ENCODE results near the gene ARL16.

The ARL16 gene

DNA sequence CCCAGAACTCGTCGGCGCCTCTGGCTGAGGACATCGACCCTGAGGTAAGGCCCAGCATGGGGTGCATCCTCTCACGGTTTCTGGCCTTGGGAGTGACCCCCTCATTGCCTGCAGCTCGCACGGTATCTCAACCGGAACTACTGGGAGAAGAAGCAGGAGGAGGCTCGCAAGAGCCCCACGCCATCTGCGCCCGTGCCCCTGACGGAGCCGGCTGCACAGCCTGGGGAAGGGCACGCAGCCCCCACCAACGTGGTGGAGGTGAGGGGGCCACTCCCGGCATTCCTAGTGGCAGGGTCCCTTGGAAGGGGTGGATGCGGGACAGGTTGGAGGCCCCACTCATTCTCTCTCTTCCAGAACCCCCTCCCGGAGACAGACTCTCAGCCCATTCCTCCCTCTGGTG is 11.2 kb upstream of the ARL16 start:
- DNase-seq: no peak

- no peak for DNase-seq
These were observed 10.1 kb upstream of the ARL16 start for GRCh38 chr17:81693509-81694210.

- no peak for DNase-seq
These were observed 8.0 kb upstream of the ARL16 start for GRCh38 chr17:81691608-81692007.

DNA sequence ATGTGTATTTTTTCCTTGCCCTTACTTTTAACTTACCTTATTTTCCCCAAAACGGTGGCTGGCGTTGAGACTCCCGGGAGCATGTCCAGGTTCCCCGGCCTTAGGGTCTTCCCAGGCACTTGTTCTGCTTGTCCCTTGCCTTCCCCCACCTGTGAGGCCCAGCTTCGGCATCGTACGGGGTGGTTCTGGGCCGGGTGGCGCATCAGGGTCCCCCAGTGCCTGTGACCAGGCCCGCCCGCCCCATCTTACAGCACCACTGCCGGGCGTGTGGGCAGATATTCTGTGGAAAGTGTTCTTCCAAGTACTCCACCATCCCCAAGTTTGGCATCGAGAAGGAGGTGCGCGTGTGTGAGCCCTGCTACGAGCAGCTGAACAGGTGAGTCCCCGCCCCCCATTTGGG is 7.6 kb upstream of the ARL16 start:
- no peak for DNase-seq

DNA sequence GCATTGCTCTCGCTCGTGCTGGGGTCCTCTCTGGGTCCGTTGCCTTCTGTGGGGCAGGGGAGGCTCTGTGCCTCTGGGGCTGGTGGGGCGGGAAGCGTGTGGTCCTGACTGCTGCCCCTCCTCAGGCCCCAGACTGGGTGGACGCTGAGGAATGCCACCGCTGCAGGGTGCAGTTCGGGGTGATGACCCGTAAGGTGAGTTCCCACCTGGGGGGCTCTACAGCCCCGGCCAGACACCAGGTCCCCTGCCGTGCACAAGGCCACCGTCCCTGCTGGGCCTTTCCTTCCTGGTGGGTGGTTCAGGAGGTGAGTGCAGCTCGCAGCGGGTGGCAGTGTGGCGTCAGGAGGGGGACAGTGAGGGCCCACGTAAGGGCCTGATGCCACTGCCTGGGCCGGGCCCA is 7.0 kb upstream of the ARL16 start:
- DNase-seq: no peak

GRCh38 chr17:81690066-81690465 is 6.5 kb upstream of the ARL16 start:
- no peak for DNase-seq

DNA sequence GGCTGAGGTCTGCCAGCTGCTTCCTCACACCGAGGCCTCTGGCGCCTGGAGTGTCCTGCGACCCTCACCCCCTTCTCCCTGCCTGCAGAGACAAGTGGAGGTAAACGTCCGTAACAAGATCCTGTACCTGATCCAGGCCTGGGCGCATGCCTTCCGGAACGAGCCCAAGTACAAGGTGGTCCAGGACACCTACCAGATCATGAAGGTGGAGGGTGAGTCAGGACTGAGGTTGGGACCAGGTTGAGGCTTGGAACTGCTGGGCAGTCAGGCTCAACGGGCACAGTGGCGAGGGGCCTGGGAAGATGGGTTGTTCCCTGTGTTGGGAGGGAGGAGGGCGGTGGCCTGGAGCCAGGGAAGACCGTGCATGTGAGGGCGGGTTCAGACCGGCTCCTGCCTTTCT is 5.0 kb upstream of the ARL16 start:
- DNase-seq: no peak

GRCh38 chr17:81687770-81688541 is 4.4 kb upstream of the ARL16 start:
- no peak for DNase-seq

DNA sequence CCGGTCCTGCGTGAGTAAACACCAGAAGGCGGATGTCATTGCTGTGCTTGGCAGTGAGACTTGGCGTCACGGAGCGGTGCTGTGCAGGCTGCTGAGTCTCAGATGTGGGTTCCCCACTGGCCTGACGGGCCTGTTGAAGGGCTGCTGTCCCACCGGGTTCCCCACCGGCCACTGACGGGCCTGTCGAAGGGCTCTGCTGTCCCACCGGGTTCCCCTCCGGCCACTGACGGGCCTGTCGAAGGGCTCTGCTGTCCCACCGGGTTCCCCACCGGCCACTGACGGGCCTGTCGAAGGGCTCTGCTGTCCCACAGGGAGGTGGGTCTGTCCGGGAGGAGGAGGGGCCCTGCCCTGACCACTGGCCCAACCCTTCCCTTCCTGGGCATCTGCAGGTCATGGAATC is 3.0 kb upstream of the ARL16 start:
- no peak for DNase-seq

GRCh38 chr17:81685108-81685507 is 1.5 kb upstream of the ARL16 start:
- DNase-seq: peak; percentile 41

- peak; percentile 33 for DNase-seq
These were observed 880 bp upstream of the ARL16 start for GRCh38 chr17:81684442-81684911.

DNA sequence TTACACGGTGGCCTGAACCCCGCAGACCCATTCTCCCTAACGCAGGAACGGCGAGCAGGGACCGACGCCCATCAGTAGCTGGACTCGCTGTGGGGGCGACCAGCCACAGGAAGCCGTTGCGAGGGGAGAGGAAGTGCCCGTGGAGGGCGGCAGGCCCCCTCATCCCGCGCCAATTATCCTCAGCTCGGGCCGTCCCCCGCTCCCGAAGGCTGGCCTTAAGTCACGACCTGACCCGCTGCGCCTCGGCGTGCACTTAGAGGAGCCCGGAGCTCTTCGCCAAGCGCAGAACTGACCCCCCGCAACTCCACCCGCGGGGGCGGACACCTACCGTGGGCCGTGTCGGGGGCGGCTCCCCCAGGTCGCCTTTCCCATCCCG is 401 bp downstream of the ARL16 start:
- DNase-seq: no peak

DNA sequence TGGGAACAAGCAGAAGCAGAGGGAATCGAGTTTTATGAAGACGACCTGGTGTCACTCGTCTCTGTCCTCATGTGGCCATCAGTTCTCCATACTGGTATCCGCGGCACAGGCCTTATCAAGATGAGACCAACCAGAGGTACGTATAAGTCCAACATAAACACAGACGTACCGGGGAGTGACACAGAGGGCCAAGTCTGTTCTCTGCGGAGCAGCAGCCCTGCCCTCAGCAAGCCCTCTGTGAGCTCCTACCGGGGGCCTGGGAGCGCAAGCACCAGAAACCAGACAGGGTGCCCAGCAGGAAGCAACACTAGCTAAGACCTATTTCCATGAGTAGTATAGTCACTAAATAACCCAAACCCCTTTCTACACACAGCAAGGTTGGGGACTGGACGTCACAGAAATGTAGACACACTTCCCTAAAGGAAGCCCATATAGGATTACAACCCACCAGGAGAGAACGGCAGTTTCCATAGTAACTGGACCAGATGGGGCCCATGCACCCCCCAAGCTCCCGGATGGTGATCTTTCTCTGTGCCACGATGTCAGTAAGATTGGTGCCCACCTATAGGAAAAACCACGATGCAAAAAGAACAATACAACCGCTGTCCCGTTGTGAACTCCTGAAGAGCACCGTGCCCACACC is 911 bp downstream of the ARL16 start:
- DNase-seq: no peak

- DNase-seq: no peak
These were observed 1.9 kb downstream of the ARL16 start for GRCh38 chr17:81681672-81682071.

DNA sequence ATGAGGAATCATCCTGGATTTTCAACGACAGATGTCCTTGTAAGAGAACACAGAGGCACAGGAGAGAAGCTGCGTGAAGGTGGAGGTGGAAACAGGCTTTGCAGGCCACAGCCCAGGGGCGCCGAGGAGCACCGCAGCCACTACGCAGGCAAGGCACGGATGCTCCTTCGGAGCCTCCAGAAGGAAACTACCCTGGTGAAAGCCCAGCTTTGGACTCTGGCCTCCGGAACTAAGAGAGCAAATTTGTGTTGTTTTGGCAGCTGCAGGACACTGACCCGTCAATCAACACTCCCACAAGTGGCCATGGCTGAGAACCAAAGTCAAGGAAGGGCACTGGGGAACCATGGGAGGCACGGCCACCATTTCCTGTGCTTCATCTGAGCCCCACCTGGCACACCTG is 3.4 kb downstream of the ARL16 start:
- no peak for DNase-seq

DNA sequence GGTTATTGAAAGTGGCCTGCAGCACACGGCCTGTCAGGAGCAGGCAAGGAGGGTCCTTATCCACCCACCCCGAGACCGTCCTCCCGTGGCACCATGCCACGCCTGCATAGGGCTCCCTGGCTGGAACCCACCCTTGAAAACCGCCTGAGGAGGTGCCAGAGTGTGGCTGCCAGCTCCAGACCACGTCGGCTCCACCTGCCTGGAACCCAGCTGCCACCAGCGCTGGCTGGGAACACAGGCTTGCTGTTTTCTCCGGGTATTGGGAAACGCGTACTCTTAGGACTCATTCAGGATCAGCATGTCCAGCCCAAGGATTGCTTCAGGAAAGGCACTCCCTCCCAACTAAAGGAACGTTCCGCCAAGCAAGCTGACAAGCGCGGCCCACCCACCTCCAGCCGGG is 6.7 kb downstream of the ARL16 start:
- no peak for DNase-seq

DNA sequence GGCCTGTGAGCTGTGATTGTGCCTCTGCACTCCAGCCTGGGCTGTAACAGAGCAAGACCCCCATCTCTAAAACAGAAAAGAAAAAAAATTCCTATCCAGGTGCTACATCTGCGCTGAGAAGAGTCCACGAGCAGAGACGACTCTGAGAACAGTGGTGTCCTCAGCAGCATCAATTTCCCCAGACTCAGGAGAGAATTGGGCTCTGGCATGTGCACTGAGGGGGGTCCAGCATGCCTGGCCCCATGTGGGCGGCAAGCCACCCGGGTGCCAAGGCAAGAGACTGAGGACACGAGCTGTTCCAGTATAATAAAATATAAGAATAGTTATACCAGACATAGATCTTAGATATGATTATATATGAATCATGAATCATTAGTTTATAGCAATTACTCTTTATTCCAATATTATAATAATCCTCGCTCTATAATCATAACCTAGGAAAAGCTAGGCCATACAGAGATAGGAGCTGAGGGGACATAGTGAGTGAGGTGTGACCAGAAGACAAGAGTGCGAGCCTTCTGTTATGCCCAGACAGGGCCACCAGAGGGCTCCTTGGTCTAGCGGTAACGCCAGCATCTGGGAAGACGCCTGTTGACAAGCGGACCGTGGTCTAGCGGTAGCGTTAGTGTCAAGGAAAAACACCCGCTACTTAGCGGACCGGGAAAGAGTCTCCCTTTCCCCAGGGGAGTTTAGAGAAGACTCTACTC is 7.9 kb downstream of the ARL16 start:
- DNase-seq: peak; percentile 41

- no peak for DNase-seq
These were observed 9.9 kb downstream of the ARL16 start for GRCh38 chr17:81673561-81674258.

DNA sequence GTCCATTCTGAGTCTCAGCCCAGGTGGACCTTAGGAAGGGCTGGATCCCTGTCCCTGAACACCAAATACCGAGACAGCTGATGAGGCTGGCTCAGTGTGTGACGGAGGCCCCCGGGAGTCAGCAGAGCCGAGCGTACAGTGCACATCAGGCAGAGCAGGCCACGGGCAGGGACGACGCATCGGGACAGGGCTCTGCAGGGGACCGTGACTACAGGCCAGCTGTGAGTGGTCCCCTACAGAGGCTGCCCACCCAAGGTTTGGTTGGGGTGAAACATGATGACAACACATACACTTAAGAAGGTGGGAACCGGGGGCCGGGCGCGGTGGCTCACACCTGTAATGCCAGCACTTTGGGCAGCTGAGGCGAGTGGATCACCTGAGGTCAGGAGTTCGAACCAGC is 10.6 kb downstream of the ARL16 start:
- no peak for DNase-seq

DNA sequence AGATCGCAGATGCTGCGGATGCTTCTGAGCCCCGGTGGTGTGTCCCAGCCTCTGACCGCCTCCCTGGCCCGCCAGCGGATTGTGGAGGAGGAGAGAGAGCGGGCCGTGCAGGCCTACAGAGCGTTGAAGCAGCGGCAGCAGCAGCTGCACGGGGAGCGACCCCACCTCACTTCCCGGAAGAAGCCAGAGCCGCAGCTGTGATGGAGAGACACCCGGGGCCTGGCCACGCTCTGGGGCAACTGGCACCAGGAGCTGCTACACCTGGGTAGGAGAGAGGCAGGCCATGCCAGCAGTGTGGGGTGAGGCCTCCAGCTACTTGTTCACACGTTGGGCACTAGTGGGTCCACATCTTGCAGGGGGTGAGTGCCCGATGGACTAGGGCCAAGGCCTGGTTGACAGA is 11.1 kb downstream of the ARL16 start:
- DNase-seq: no peak

- DNase-seq: no peak
These were observed 15.8 kb downstream of the ARL16 start for GRCh38 chr17:81667754-81668153.

GRCh38 chr17:81666342-81667191 is 17.0 kb downstream of the ARL16 start, which contains the start of the genes CCDC137 and OXLD1:
TSS of gene CCDC137 (plus strand) at chr17:81666737. CDS start at chr17:81666767, 30 bp downstream.
TSS of gene OXLD1 (minus strand) at chr17:81666605. CDS start at chr17:81666577, 28 bp downstream.
- DNase-seq: peak; percentile 97

All from activated CD4-positive, alpha-beta T cell treated with anti-CD3 and anti-CD28 coated beads, Interleukin-2, amount 50 U/mL, for 16 hours (primary cell).